SK-N-SH (cell line): ENCODE data around the gene SERPIND1. TPM values are rescaled to one million over a fixed set of nuclear protein-coding genes. Genes with fewer than 3 reads are reported as not detected.
"Not testable (repeated sequence)": the region's sequence is repeated elsewhere in the genome, so short reads cannot be mapped to it uniquely, and the experiment has no call there.

Experiments used
- CTCF ChIA-PET: fragments of 300-600, 350-600 bp; formaldehyde crosslinking; extraction: SDS; loops from one replicate; lab custom pipeline; 2021; lab: Yijun Ruan, JAX
- POLR2A ChIA-PET: fragments of 350-600 bp; sonication (Branson Sonifier 250); formaldehyde crosslinking; extraction: SDS; loops from one replicate; lab custom pipeline; 2020; ENCODE audit warnings: antibody characterized with exemption, inconsistent platforms; lab: Yijun Ruan, JAX
- DNase-seq: peaks from one replicate; pipeline ENCODE4 v3.0.0; 2012
- H2AFZ ChIP-seq: fragments of 200-600 bp; sonication (generic); 2 replicates; pipeline ENCODE4 v1.8.1; 2016; ENCODE audit warnings: antibody characterized with exemption, mild to moderate bottlenecking, low read depth
- H3F3A ChIP-seq: fragments of 200-600 bp; sonication (generic); replicated peaks from 2 replicates; pipeline ENCODE3; 2016; ENCODE audit warnings: antibody characterized with exemption, mild to moderate bottlenecking; ENCODE audit not compliant: insufficient read depth
- H3K27ac ChIP-seq, 2 experiments: fragments of 200-500 bp in 1 of 2; fragments of 200-600 bp in 1 of 2; sonication (Bioruptor generic) in 1 of 2; sonication (generic), shearing (Covaris generic) in 1 of 2; 2 replicates each; pipeline versions ENCODE4 v1.5.1 to v1.6.1; 2014 to 2016; ENCODE audit warnings: low read depth in 2 of 2, inconsistent platforms in 1 of 2, low read length in 1 of 2, mild to moderate bottlenecking in 1 of 2, mixed read lengths in 1 of 2
- H3K27me3 ChIP-seq: fragments of 200-600 bp; sonication (generic), shearing (Covaris generic); 2 replicates; pipeline ENCODE4 v1.6.1; 2016; ENCODE audit warnings: mixed run types; ENCODE audit not compliant: insufficient read depth
- H3K36me3 ChIP-seq, 2 experiments: fragments of 200-500 bp in 1 of 2; fragments of 200-600 bp in 1 of 2; sonication (Bioruptor generic) in 1 of 2; sonication (generic) in 1 of 2; replicated peaks in 1 of 2; 2 replicates each; pipeline versions ENCODE3 to v1.5.1; 2014 to 2016; ENCODE audit warnings: low read length in 1 of 2, mild to moderate bottlenecking in 1 of 2; ENCODE audit not compliant: insufficient read depth in 2 of 2, control insufficient read depth in 1 of 2
- H3K4me1 ChIP-seq, 2 experiments: fragments of 200-500 bp in 1 of 2; fragments of 200-600 bp in 1 of 2; sonication (Bioruptor generic) in 1 of 2; sonication (generic), shearing (Covaris generic) in 1 of 2; 2 replicates each; pipeline versions ENCODE4 v1.5.1 to v1.6.1; 2014 to 2016; ENCODE audit warnings: low read depth in 1 of 2, low read length in 1 of 2, mixed run types in 1 of 2; ENCODE audit not compliant: insufficient read depth in 2 of 2, control insufficient read depth in 1 of 2
- H3K4me2 ChIP-seq: fragments of 200-600 bp; sonication (generic), shearing (Covaris generic); 2 replicates; pipeline ENCODE4 v1.6.1; 2017; ENCODE audit warnings: mixed run types
- H3K4me3 ChIP-seq, 2 experiments: fragments of 200-500 bp in 1 of 2; fragments of 200-600 bp in 1 of 2; sonication (Bioruptor generic) in 1 of 2; sonication (generic), shearing (Covaris generic) in 1 of 2; 2 replicates each; pipeline versions ENCODE4 v1.5.1 to v1.8.1; 2014 to 2016; ENCODE audit warnings: low read depth in 2 of 2, inconsistent platforms in 1 of 2, low read length in 1 of 2, mild to moderate bottlenecking in 1 of 2, mixed read lengths in 1 of 2, moderate library complexity in 1 of 2
- H3K79me2 ChIP-seq: fragments of 200-600 bp; sonication (generic); 2 replicates; pipeline ENCODE4 v1.8.1; 2017; ENCODE audit warnings: mild to moderate bottlenecking; ENCODE audit not compliant: insufficient read depth
- H3K9ac ChIP-seq: fragments of 200-600 bp; sonication (generic); 2 replicates; pipeline ENCODE4 v1.6.1; 2017; ENCODE audit warnings: mixed run types
- H3K9me2 ChIP-seq: fragments of 200-600 bp; sonication (generic); 2 replicates; pipeline ENCODE4 v1.6.1; 2017; ENCODE audit warnings: mixed run types
- H3K9me3 ChIP-seq: fragments of 200-600 bp; sonication (generic); 2 replicates; pipeline ENCODE4 v1.6.1; 2017; ENCODE audit warnings: mixed run types, mild to moderate bottlenecking, moderate library complexity
- H4K20me1 ChIP-seq: fragments of 200-600 bp; sonication (generic); 2 replicates; pipeline ENCODE4 v1.6.1; 2017; ENCODE audit warnings: mild to moderate bottlenecking, mixed run types; ENCODE audit not compliant: insufficient read depth
- ELF1 ChIP-seq: IDR thresholded peaks from 2 replicates; pipeline ENCODE4 v1.4.0; 2012
- FOXJ3 ChIP-seq: sonication (generic); formaldehyde crosslinking; IDR thresholded peaks from 2 replicates; pipeline ENCODE4 v1.5.1; 2020; ENCODE audit warnings: mild to moderate bottlenecking, missing genetic modification reagents
- FOXM1 ChIP-seq: IDR thresholded peaks from 2 replicates; pipeline ENCODE4 v1.4.0; 2012; ENCODE audit warnings: low read depth, mild to moderate bottlenecking
- GATA2 ChIP-seq: sonication (generic); formaldehyde crosslinking; IDR thresholded peaks from 2 replicates; pipeline ENCODE4 v1.5.0; 2020; ENCODE audit warnings: mild to moderate bottlenecking, missing genetic modification reagents
- MXI1 ChIP-seq: IDR thresholded peaks from 2 replicates; pipeline ENCODE4 v1.6.1; 2012; ENCODE audit warnings: mild to moderate bottlenecking, low read depth, low read length, improper control_type of control experiment
- POLR2AphosphoS5 ChIP-seq: IDR thresholded peaks from 2 replicates; pipeline ENCODE4 v1.6.1; 2012; ENCODE audit warnings: low read depth, low read length
- RCOR1 ChIP-seq: fragments of 150-350 bp; IDR thresholded peaks from 2 replicates; pipeline ENCODE4 v1.6.1; 2017; ENCODE audit warnings: antibody characterized with exemption, low read length
- RFX5 ChIP-seq: IDR thresholded peaks from 2 replicates; pipeline ENCODE4 v1.6.1; 2012; ENCODE audit warnings: mild to moderate bottlenecking, improper control_type of control experiment, low read length
- SIN3A ChIP-seq: IDR thresholded peaks from 2 replicates; pipeline ENCODE4 v1.6.1; 2012; ENCODE audit warnings: low read depth, mild to moderate bottlenecking, low read length, moderate library complexity, borderline replicate concordance
- TEAD4 ChIP-seq: IDR thresholded peaks from 2 replicates; pipeline ENCODE4 v1.4.0; 2012; ENCODE audit warnings: mild to moderate bottlenecking, borderline replicate concordance; ENCODE audit not compliant: insufficient read depth
- WGBS: methylation state at CpG from one replicate; pipeline ENCODE4 v1.1.6; 2017; ENCODE audit warnings: low lambda C conversion rate; 5-methylcytosine and 5-hydroxymethylcytosine counted together
- polyA plus RNA-seq, 3 experiments: library from polyadenylated mRNA; depleted of rRNA; stranded (reverse); fragments of >200 nt; gene quantifications; 2 replicates each; pipeline ENCODE4 v1.2.3, GENCODE V29; 2012
- TF ChIP-seq, protein P1 (sequence below): fragments of 200-600 bp; sonication (generic); IDR thresholded peaks from 2 replicates; pipeline ENCODE4 v1.6.1; 2017; ENCODE audit warnings: antibody characterized with exemption, mild to moderate bottlenecking, moderate library complexity
- TF ChIP-seq, protein P2 (sequence below): IDR thresholded peaks from 2 replicates; pipeline ENCODE4 v1.4.0; 2012; ENCODE audit warnings: low read depth
- TF ChIP-seq, protein P3 (sequence below): IDR thresholded peaks from 2 replicates; pipeline ENCODE4 v1.4.0; 2012; ENCODE audit warnings: low read depth, borderline replicate concordance

The SERPIND1 gene
- polyA plus RNA-seq, 1 of the 3 experiments (the other 2 are of a cell fraction): not detected

DNA sequence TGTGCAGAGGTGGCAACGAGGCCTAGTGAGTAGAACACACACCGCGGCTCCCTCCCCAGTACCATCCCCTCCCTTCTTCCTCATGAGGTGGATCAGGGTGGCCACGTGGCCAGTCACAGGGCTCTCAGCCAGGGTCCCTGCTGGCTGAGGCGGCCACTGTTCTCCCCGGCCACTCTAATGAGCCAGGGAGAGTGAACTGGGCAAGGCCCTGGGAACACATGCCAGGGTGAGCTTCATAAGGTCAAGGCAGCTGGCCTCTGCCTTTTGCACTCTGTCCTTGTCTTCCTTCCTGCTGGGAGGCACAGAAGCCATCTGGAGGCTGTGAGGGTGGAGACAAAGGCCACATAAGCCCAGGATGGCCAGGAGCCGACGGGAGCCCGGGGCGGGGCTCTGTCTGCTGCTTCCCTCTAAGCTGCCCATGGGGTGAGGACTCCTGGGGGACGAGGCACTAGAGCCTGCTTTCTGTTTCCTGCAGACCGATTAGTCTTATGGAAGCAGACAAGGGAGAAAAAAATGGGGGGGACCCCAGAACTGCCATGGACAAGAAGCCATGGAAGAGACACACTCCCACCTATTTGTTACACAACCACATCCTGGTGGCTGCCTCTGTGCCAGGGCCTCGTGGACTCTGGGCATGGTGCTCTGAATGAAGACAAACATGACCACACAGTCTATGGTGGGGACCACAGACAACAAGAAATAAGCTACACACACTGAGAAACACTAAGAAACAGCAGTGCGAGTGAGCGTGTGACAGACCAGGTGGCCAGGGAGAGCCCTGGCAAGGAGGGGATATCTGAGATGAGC lies 38.4 kb upstream of the SERPIND1 start:
- H3K4me1 ChIP-seq: not testable (repeated sequence)

DNA sequence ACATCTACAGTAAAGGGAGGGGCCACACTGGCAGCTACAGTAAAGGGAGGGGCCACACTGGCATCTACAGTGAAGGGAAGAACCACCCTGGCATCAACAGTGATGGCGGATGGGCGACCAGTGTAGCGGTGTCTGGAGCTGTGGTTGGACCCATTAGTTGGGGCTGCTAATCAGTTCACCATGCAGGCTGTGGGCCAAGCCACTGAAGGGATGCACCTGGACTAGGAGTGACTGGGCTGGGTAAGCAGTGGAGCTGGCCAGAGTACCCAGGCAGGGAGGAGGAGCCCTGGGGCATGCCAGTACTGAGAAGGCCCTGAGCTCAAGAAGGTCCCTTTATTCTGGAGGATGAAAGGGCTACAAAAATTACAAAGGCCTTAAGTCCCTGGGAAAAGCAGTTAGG lies 37.0 kb upstream of the SERPIND1 start:
- H3K4me1 ChIP-seq, H3K9ac ChIP-seq, H4K20me1 ChIP-seq, H3K9me3 ChIP-seq, H3K4me3 ChIP-seq, H3F3A ChIP-seq, H3K9me2 ChIP-seq, H2AFZ ChIP-seq, DNase-seq, POLR2A ChIA-PET, H3K27ac ChIP-seq, H3K4me2 ChIP-seq, H3K79me2 ChIP-seq, H3K27me3 ChIP-seq, CTCF ChIA-PET: not testable (repeated sequence)
- peaks cover 17 to 23% of the 10 kb centered on the region in 2 experiments for H3K36me3 ChIP-seq
- WGBS: 100% methylated on average over 3 of the region's 3 CpGs

More for the DNA sequence above, 38.4 kb upstream of the SERPIND1 start:
- H3F3A ChIP-seq, H3K4me2 ChIP-seq, H3K79me2 ChIP-seq, POLR2A ChIA-PET, H3K27me3 ChIP-seq, H3K9me2 ChIP-seq, H4K20me1 ChIP-seq, H3K9ac ChIP-seq, CTCF ChIA-PET, H2AFZ ChIP-seq, H3K4me3 ChIP-seq, H3K27ac ChIP-seq, H3K9me3 ChIP-seq, DNase-seq: not testable (repeated sequence)
- peaks cover 6 to 11% of the 10 kb centered on the region in 2 experiments for H3K36me3 ChIP-seq
- 89% methylated on average over 9 of the region's 15 CpGs for WGBS

DNA sequence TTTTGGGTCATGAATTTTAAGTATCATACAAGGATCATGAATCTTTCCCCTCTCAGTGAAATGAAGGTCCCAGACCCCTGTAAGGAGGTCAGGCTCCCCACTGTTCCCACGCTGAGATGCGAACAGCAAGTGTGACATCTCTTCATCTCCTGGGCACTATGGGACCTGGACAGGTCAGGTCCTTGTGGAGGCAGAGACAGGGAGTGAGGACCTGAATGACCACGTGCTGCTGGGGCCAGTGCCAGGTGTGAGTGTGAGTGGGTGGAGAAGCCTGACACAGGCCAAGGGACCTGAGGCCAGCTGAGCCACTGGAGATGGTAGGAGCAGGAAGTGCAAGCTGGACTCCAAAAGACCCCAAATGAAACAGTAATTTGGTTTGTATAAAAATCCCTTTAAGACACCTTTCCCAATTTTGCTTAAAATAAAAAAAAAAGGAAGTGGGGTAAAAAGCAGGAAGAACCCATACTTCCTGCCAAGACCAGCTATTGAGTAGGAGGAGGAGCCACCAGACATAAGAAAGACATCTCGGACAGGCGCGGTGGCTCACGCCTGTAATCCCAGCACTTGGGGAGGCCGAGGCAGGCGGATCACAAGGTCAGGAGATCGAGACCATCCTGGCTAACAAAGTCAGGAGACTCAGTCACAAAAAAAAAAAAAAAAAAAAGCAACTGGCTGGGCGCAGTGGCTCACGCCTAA lies 35.4 kb upstream of the SERPIND1 start:
- TF ChIP-seq MXI1 (no peak), SIN3A (no peak), FOXJ3 (CRISPR knock-in tag) (no peak), RFX5 (no peak), FOXM1 (no peak), GATA2 (CRISPR knock-in tag) (no peak), TEAD4 (no peak), ELF1 (no peak), POLR2AphosphoS5 (no peak), RCOR1 (no peak)
- TF ChIP-seq, protein P1, sequence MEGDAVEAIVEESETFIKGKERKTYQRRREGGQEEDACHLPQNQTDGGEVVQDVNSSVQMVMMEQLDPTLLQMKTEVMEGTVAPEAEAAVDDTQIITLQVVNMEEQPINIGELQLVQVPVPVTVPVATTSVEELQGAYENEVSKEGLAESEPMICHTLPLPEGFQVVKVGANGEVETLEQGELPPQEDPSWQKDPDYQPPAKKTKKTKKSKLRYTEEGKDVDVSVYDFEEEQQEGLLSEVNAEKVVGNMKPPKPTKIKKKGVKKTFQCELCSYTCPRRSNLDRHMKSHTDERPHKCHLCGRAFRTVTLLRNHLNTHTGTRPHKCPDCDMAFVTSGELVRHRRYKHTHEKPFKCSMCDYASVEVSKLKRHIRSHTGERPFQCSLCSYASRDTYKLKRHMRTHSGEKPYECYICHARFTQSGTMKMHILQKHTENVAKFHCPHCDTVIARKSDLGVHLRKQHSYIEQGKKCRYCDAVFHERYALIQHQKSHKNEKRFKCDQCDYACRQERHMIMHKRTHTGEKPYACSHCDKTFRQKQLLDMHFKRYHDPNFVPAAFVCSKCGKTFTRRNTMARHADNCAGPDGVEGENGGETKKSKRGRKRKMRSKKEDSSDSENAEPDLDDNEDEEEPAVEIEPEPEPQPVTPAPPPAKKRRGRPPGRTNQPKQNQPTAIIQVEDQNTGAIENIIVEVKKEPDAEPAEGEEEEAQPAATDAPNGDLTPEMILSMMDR: no peak
- TF ChIP-seq, protein P2, sequence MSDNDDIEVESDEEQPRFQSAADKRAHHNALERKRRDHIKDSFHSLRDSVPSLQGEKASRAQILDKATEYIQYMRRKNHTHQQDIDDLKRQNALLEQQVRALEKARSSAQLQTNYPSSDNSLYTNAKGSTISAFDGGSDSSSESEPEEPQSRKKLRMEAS: no peak
- TF ChIP-seq, protein P3, sequence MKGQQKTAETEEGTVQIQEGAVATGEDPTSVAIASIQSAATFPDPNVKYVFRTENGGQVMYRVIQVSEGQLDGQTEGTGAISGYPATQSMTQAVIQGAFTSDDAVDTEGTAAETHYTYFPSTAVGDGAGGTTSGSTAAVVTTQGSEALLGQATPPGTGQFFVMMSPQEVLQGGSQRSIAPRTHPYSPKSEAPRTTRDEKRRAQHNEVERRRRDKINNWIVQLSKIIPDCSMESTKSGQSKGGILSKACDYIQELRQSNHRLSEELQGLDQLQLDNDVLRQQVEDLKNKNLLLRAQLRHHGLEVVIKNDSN: no peak
- Histone ChIP-seq H3F3A (no peaks in the 10 kb centered on the region), H3K27ac (no peak overlapping the region), H3K79me2 (no peaks in the 10 kb centered on the region), H3K4me1 (no peaks in the 10 kb centered on the region; a peak in 2 of 4 replicates), H3K36me3 (peaks cover 23% of the 10 kb centered on the region in 2 experiments), H3K9me3 (no peaks in the 10 kb centered on the region), H3K4me3 (no peak overlapping the region), H3K27me3 (no peaks in the 10 kb centered on the region), H2AFZ (no peak overlapping the region), H3K4me2 (no peak overlapping the region), H3K9ac (no peak overlapping the region), H3K9me2 (no peaks in the 10 kb centered on the region), H4K20me1 (no peaks in the 10 kb centered on the region)
- POLR2A ChIA-PET: no interaction called here
- WGBS: 94% methylated on average over 12 of the region's 12 CpGs
- CTCF ChIA-PET: interaction anchor here (0.9 kb wide), 1 partner anchor 174 kb away, joined by 3 read pairs; no protein-coding TSS in a partner anchor
- no peak for DNase-seq
